Activated CD8-positive, alpha-beta T cell treated with anti-CD3 and anti-CD28 coated beads for 36 hours (primary cell): ENCODE measurements around the gene ST3GAL4. TPM values are rescaled to one million over a fixed set of nuclear protein-coding genes. Genes with fewer than 3 reads are reported as not detected.
"Not testable (repeated sequence)": the region's sequence is repeated elsewhere in the genome, so short reads cannot be mapped to it uniquely, and the experiment has no call there.

Source experiments
- ATAC-seq: fragments of 200-7000 bp; cut with Tn5 transposase; one replicate; pipeline ENCODE4 v1.10.0; 2021; ENCODE audit warnings: mild to moderate bottlenecking, moderate library complexity
- CTCF ChIA-PET: fragments of 350-600 bp; sonication (Branson Sonifier 250); formaldehyde crosslinking; loops from one replicate; lab custom pipeline; 2021; ENCODE audit warnings: antibody characterized with exemption; lab: Charles Lee
- POLR2A ChIA-PET: fragments of 350-600 bp; sonication (Branson Sonifier 250); formaldehyde crosslinking; loops from one replicate; lab custom pipeline; 2021; ENCODE audit warnings: antibody characterized with exemption; lab: Charles Lee
- DNase-seq: peaks from one replicate; pipeline ENCODE4 v3.0.0-alpha.2; 2020
- H3K27ac Mint-ChIP-seq: one replicate; pipeline ENCODE4 v1.8.0; 2021; ENCODE audit warnings: mild to moderate bottlenecking, mixed read lengths
- H3K27me3 Mint-ChIP-seq: one replicate; pipeline ENCODE4 v1.8.0; 2021; ENCODE audit warnings: mixed read lengths
- H3K36me3 Mint-ChIP-seq: one replicate; pipeline ENCODE4 v1.8.0; 2021; ENCODE audit warnings: low read depth, mixed read lengths
- H3K4me1 Mint-ChIP-seq: one replicate; pipeline ENCODE4 v1.8.0; 2021; ENCODE audit warnings: low read depth, mixed read lengths
- H3K4me3 Mint-ChIP-seq: one replicate; pipeline ENCODE4 v1.8.0; 2021; ENCODE audit warnings: mild to moderate bottlenecking, moderate library complexity, mixed read lengths
- H3K9me3 Mint-ChIP-seq: one replicate; pipeline ENCODE4 v1.8.0; 2021; ENCODE audit warnings: mixed read lengths
- intact Hi-C: fragments of 100-400 bp; cut with micrococcal nuclease; formaldehyde crosslinking; loops from one replicate; pipeline ENCODE4 v1.10.0; 2022
- total RNA-seq, 2 experiments: library from RNA; stranded (reverse); gene quantifications; one replicate each; pipeline ENCODE4 v1.2.3, GENCODE V29; 2021
- TF ChIP-seq, protein P1 (sequence below): fragments of 200-600 bp; IDR thresholded peaks from one replicate; pipeline ENCODE4 v1.8.0; 2022; ENCODE audit warnings: antibody characterized with exemption, mild to moderate bottlenecking

The ST3GAL4 gene, protein sequence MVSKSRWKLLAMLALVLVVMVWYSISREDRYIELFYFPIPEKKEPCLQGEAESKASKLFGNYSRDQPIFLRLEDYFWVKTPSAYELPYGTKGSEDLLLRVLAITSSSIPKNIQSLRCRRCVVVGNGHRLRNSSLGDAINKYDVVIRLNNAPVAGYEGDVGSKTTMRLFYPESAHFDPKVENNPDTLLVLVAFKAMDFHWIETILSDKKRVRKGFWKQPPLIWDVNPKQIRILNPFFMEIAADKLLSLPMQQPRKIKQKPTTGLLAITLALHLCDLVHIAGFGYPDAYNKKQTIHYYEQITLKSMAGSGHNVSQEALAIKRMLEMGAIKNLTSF
- 10 to 100 TPM; 10.7 to 11.7 TPM for total RNA-seq

DNA sequence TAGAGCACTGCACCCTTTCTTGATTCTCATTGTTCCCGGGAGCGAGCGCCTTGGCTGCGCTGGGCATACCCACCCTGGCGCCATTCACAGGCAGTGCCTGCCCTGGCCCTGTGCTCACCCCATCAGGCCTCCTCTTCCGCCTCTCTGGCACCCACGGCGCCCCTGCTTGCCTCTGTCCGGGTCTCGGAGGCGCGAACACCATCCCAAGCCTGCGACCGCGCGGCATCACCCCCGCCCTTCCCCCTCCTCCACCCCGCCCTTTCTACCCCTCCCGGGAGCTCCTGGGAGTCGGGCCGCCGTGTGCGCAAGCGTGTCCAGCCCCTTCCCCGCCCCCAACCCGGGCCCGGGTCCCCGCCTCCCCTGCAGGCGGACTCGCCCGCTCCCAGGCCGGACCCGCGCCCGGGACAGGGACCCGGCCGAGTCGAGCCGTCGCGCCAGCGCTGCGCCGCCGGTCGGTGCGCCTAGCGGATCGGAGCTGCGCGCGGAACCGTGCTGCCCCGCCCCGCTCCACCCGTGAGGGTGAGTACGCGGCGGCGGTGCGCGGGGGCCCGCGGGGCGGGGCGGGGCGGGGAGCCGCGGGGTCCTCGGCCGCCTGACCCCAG is at the start of gene ST3GAL4:
TSS of gene ST3GAL4 (plus strand) at position 363 of the 602 bp plus-strand sequence. CDS start 50,470 bp downstream, outside the sequence.
- ATAC-seq: peak; percentile 77

DNA sequence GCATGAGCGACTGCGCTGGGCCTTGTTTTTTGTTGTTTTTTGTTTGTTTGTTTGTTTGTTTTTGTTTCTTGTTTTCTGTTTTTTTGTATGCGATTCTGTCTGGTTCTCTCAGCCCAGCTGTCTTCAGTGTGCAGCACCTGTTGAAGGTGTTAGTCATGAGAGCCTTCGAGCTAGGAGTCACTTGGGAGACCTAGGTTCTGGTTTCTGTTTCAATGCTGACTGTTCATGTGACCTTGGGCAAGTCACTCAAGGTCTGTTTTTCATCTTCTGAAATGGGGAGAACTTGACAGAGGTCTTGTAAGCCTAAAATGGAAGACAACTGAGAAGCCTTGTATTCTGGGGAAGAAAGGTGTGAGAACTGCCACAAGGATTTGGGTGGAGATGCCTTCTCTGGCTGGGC is 49.8 kb upstream of the ST3GAL4 start:
- ChIA-PET CTCF (interaction anchor here (0.7 to 2.1 kb wide), 3 partner anchors 9 to 175 kb away, joined by 3 to 8 read pairs (median 6); no protein-coding TSS in a partner anchor), POLR2A (interaction anchor here (0.6 to 1.6 kb wide), 4 partner anchors 11 to 36 kb away, joined by 3 to 4 read pairs (median 3); partner anchors contain the start of genes FOXRED1 and SRPRA)
- H3K27me3 Mint-ChIP-seq: no peaks in the 10 kb centered on the region
- H3K9me3 Mint-ChIP-seq: no peaks in the 10 kb centered on the region
- intact Hi-C loops: loop anchor here (5.0 kb wide), 1 partner anchor 177 kb away; no protein-coding TSS in a partner anchor
- DNase-seq: peak; percentile 48
- H3K36me3 Mint-ChIP-seq: peaks cover 29% of the 10 kb centered on the region
- peak overlapping the region; percentile 57 for H3K4me3 Mint-ChIP-seq
- ATAC-seq: peak; percentile 38
- peaks cover 27% of the 10 kb centered on the region for H3K4me1 Mint-ChIP-seq
- peak overlapping the region; percentile 82 for H3K27ac Mint-ChIP-seq
- TF ChIP-seq, protein P1, sequence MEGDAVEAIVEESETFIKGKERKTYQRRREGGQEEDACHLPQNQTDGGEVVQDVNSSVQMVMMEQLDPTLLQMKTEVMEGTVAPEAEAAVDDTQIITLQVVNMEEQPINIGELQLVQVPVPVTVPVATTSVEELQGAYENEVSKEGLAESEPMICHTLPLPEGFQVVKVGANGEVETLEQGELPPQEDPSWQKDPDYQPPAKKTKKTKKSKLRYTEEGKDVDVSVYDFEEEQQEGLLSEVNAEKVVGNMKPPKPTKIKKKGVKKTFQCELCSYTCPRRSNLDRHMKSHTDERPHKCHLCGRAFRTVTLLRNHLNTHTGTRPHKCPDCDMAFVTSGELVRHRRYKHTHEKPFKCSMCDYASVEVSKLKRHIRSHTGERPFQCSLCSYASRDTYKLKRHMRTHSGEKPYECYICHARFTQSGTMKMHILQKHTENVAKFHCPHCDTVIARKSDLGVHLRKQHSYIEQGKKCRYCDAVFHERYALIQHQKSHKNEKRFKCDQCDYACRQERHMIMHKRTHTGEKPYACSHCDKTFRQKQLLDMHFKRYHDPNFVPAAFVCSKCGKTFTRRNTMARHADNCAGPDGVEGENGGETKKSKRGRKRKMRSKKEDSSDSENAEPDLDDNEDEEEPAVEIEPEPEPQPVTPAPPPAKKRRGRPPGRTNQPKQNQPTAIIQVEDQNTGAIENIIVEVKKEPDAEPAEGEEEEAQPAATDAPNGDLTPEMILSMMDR: no peak

More for the DNA sequence above, at the start of gene ST3GAL4:
- Mint-ChIP-seq H3K9me3 (no peaks in the 10 kb centered on the region), H3K27me3 (no peaks in the 10 kb centered on the region), H3K27ac (peak within 1 kb of the TSS; percentile 92), H3K36me3 (peaks cover 13% of the 10 kb centered on the region), H3K4me1 (peaks cover 37% of the 10 kb centered on the region), H3K4me3 (peak within 1 kb of the TSS; percentile 97)
- CTCF ChIA-PET: interaction anchor here (3.2 to 3.5 kb wide), 2 partner anchors 45 to 125 kb away, joined by 16 to 20 read pairs; no protein-coding TSS in a partner anchor
- TF ChIP-seq, protein P1: no peak
- POLR2A ChIA-PET: interaction anchor here (1.0 to 2.5 kb wide), 6 partner anchors 15 to 88 kb away, joined by 3 to 13 read pairs (median 3); partner anchors contain the start of gene DCPS
- intact Hi-C loops: no loop called here
- peak; percentile 75 for DNase-seq

DNA sequence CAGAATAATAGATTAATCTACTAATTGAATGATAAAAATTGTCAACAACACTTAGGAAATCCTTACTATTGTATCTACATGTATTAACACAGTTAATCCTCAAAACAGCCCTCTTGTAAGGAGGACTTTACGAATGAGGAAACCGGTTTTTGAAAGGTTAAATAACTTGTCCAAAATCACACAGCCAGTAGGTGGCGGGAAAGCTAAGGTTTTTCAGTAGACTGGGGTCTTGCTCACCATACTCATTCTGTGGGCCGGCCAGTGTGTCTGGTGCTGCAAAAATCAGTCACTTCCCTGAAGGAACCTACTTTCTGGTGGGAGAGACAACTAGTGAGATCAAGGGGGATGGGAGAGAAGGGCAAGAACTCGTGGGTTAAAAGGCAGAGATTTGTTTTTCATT is 47.8 kb upstream of the ST3GAL4 start:
- ATAC-seq: no peak
- POLR2A ChIA-PET: no interaction called here

DNA sequence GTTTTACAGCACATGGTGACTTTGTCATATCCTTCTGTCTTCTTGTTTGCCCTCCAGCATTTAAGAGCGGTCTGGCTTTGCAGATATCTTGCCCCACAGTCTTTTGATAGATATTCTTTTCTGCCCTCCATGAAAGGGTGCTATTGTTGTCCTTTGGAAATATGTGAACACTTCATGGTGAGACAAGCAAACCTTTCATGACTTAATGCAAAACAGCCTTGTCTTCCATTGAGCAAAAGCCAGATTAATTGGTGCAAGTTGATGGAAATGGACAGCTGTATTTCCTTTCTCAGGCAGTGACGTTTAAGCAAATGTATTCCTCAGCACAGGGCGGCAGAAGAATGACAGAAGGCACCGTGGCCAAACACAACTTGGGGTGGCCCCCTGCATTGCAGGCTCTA is 47.2 kb upstream of the ST3GAL4 start:
- Mint-ChIP-seq H3K4me3 (no peak overlapping the region), H3K4me1 (peaks cover 23% of the 10 kb centered on the region), H3K27ac (no peak overlapping the region), H3K36me3 (peaks cover 29% of the 10 kb centered on the region), H3K27me3 (no peaks in the 10 kb centered on the region), H3K9me3 (no peaks in the 10 kb centered on the region)
- no peak for ATAC-seq
- TF ChIP-seq, protein P1: no peak
- intact Hi-C loops: loop anchor here (5.0 kb wide), 1 partner anchor 174 kb away; no protein-coding TSS in a partner anchor
- ChIA-PET CTCF (interaction anchor here (0.6 to 5.9 kb wide), 5 partner anchors 8 to 172 kb away, joined by 3 to 65 read pairs (median 16); no protein-coding TSS in a partner anchor), POLR2A (no interaction called here)
- no peak for DNase-seq

More for the DNA sequence above, 47.8 kb upstream of the ST3GAL4 start:
- CTCF ChIA-PET: interaction anchor here (0.6 to 5.9 kb wide), 4 partner anchors 8 to 172 kb away, joined by 3 to 65 read pairs (median 19); no protein-coding TSS in a partner anchor
- H3K36me3 Mint-ChIP-seq: peaks cover 30% of the 10 kb centered on the region
- peak; percentile 65 for DNase-seq
- TF ChIP-seq, protein P1: peak; percentile 32
- H3K27ac Mint-ChIP-seq: peak overlapping the region; percentile 27
- H3K27me3 Mint-ChIP-seq: no peaks in the 10 kb centered on the region
- no peak overlapping the region for H3K4me3 Mint-ChIP-seq
- peaks cover 27% of the 10 kb centered on the region for H3K4me1 Mint-ChIP-seq
- intact Hi-C loops: loop anchor here (5.0 kb wide), 1 partner anchor 175 kb away; no protein-coding TSS in a partner anchor
- no peaks in the 10 kb centered on the region for H3K9me3 Mint-ChIP-seq

DNA sequence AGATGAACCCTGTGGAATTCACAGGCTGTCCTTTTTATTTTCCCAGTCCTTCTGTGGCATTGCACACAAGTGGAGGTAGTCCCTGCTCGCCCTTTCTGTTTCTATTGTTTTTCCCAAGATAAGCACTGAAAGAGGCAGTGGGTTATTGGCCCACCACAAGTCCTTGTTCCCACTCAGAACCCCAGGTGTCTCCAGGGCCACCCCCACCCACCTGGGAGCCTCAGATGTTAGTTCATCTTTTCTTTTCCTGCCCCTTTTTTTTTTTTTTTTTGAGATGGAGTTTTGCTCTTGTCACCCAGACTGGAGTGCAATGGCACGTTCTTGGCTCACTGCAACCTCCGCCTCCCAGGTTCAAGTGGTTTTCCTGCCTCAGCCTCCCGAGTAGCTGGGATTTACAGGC is 46.7 kb upstream of the ST3GAL4 start:
- CTCF ChIA-PET: interaction anchor here (3.1 to 5.9 kb wide), 3 partner anchors 9 to 171 kb away, joined by 16 to 65 read pairs (median 35); no protein-coding TSS in a partner anchor
- Mint-ChIP-seq H3K36me3 (peaks cover 27% of the 10 kb centered on the region), H3K4me1 (peaks cover 21% of the 10 kb centered on the region)
- intact Hi-C loops: loop anchor here (5.0 kb wide), 1 partner anchor 174 kb away; no protein-coding TSS in a partner anchor
- DNase-seq, H3K27ac Mint-ChIP-seq, ATAC-seq, H3K4me3 Mint-ChIP-seq, H3K9me3 Mint-ChIP-seq, H3K27me3 Mint-ChIP-seq, POLR2A ChIA-PET: not testable (repeated sequence)
